ENCODE results near the gene EBPL. TPM values are rescaled to one million over a fixed set of nuclear protein-coding genes. Genes with fewer than 3 reads are reported as not detected.
"Not testable (repeated sequence)": the region's sequence is repeated elsewhere in the genome, so short reads cannot be mapped to it uniquely, and the experiment has no call there.

Gene EBPL
- total RNA-seq, 1 donor from 2014 or later: 22.4 TPM

DNA sequence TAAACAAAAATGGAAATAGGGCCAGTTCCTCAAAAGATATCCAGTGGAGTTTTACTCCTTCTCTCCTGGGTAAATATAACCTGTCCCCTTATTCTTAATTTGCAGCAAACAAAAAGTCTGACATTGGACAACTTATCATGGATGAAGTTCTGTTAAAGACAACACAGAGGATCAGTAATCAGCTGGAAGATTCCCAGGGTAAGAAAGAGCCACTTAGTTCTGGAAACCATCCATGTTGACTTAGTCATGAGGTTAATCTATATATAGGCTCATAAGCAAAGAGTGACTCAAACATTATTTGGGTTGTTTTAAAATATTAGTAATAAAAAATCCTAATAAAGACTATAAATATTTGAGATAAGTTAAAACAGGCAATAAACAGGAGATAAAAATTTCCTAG is 40.5 kb upstream of the EBPL start:
- intact Hi-C loops (cut with micrococcal nuclease): no loop called here
- no peak overlapping the region for H3K27ac Mint-ChIP-seq
- no peaks in the 10 kb centered on the region for H3K27me3 Mint-ChIP-seq
- H3K36me3 Mint-ChIP-seq (ENCODE audit: low read depth): peaks cover 37% of the 10 kb centered on the region
- no peaks in the 10 kb centered on the region for H3K4me1 Mint-ChIP-seq
- POLR2A ChIA-PET: no interaction called here
- ATAC-seq (ENCODE audit: low read depth): no peak
- CTCF ChIA-PET: no interaction called here
- H3K4me3 Mint-ChIP-seq: no peak overlapping the region
- no peak for TF ChIP-seq CTCF (IDR thresholded peaks at IDR 0.05)
- no peaks in the 10 kb centered on the region for H3K9me3 Mint-ChIP-seq
- no peak for DNase-seq

- ChIA-PET CTCF (no interaction called here), POLR2A (no interaction called here)
- Mint-ChIP-seq H3K36me3 (ENCODE audit: low read depth) (peaks cover 71% of the 10 kb centered on the region), H3K4me3 (no peak overlapping the region), H3K27ac (no peak overlapping the region), H3K27me3 (no peaks in the 10 kb centered on the region), H3K9me3 (peaks cover 12% of the 10 kb centered on the region), H3K4me1 (no peaks in the 10 kb centered on the region)
- no peak for TF ChIP-seq CTCF (IDR thresholded peaks at IDR 0.05)
- ATAC-seq (ENCODE audit: low read depth) (no peak), DNase-seq (no peak)
- intact Hi-C loops (cut with micrococcal nuclease): no loop called here
These were observed 25.3 kb upstream of the EBPL start for GRCh38 chr13:49716615-49717014.

GRCh38 chr13:49714757-49715156 is 23.5 kb upstream of the EBPL start:
- CTCF ChIA-PET: no interaction called here
- intact Hi-C loops (cut with micrococcal nuclease): no loop called here
- Mint-ChIP-seq H3K36me3 (ENCODE audit: low read depth) (peaks cover 75% of the 10 kb centered on the region), H3K9me3 (peaks cover 12% of the 10 kb centered on the region), H3K4me3 (no peak overlapping the region), H3K27me3 (no peaks in the 10 kb centered on the region), H3K27ac (no peak overlapping the region), H3K4me1 (no peaks in the 10 kb centered on the region)
- DNase-seq (no peak), ATAC-seq (ENCODE audit: low read depth) (no peak)
- POLR2A ChIA-PET: no interaction called here
- TF ChIP-seq CTCF (IDR thresholded peaks at IDR 0.05): no peak

DNA sequence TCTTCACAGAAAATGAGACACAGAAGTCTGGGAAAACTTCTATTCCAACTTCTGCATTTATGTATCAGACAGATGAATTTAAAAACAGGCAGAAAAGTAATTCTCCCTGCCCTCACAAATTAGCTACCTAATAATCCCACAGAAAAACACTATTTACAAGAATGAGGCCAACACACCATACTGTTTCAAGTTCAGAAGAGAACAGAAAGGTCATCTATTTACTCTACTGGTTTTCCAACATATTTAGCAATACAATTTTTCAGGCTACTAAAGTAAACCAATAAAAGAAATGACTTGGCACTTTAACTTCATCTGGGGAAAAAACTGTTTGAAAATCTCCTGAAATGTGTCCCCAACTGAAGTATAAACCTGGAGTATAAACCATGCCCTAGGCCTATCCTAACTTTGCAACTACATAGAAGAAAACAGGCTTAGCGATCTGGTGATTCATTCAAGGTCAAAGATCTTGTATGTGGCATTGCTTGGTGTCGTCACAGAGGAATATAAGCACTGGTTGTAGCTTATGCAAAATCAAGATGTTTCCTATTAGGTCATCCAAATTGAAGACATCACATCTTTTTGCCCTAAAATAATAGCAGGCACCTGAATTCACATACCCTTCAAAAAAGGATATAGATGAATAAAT is 20.1 kb upstream of the EBPL start:
- TF ChIP-seq CTCF (IDR thresholded peaks at IDR 0.05): no peak
- no peaks in the 10 kb centered on the region for H3K27me3 Mint-ChIP-seq
- no peak for DNase-seq
- H3K27ac Mint-ChIP-seq: no peak overlapping the region
- H3K36me3 Mint-ChIP-seq (ENCODE audit: low read depth): peaks cover 64% of the 10 kb centered on the region
- H3K4me1 Mint-ChIP-seq: no peaks in the 10 kb centered on the region
- ChIA-PET CTCF (no interaction called here), POLR2A (no interaction called here)
- no peak for ATAC-seq (ENCODE audit: low read depth)
- peaks cover 5% of the 10 kb centered on the region for H3K9me3 Mint-ChIP-seq
- intact Hi-C loops (cut with micrococcal nuclease): no loop called here
- no peak overlapping the region for H3K4me3 Mint-ChIP-seq

DNA sequence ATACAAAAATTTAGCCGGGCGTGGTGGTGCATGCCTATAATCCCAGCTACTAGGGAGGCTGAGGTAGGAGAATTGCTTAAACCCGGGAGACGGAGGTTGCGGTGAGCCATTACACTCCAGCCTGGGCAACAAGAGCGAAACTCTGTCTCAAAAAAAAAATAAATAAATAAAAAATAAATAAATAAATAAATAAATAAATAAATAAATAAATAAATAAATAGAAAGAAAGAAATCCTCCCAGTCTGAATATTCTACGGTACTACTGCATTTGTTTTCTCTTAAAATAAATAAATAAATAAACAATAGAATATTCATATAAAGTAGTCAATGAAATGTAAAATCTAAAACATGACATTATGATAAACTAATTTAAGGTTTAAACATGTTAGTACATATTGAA is 13.0 kb upstream of the EBPL start:
- CTCF ChIA-PET; H3K27me3 Mint-ChIP-seq; H3K9me3 Mint-ChIP-seq; H3K4me3 Mint-ChIP-seq; DNase-seq; ATAC-seq (ENCODE audit: low read depth); H3K27ac Mint-ChIP-seq; intact Hi-C loops (cut with micrococcal nuclease); H3K4me1 Mint-ChIP-seq: not testable (repeated sequence)
- peaks cover 55% of the 10 kb centered on the region for H3K36me3 Mint-ChIP-seq (ENCODE audit: low read depth)
- POLR2A ChIA-PET: interaction anchor here (0.6 kb wide), 1 partner anchor 199 kb away, joined by 6 read pairs; no protein-coding TSS in a partner anchor

GRCh38 chr13:49701491-49701890 is 10.2 kb upstream of the EBPL start:
- ChIA-PET POLR2A (no interaction called here), CTCF (no interaction called here)
- no peaks in the 10 kb centered on the region for H3K27me3 Mint-ChIP-seq
- TF ChIP-seq CTCF (IDR thresholded peaks at IDR 0.05): no peak
- H3K36me3 Mint-ChIP-seq (ENCODE audit: low read depth): peaks cover 41% of the 10 kb centered on the region
- intact Hi-C loops (cut with micrococcal nuclease): no loop called here
- H3K27ac Mint-ChIP-seq: no peak overlapping the region
- H3K4me1 Mint-ChIP-seq: peaks cover 5% of the 10 kb centered on the region
- ATAC-seq (ENCODE audit: low read depth): no peak
- no peak for DNase-seq
- no peak overlapping the region for H3K4me3 Mint-ChIP-seq
- no peaks in the 10 kb centered on the region for H3K9me3 Mint-ChIP-seq

Measured in activated B cell treated with CpG ODN at 0.5 μM for 24 hours (primary cell).